H1 (cell line): Measurements from ENCODE around the gene BOK. TPM values are rescaled to one million over a fixed set of nuclear protein-coding genes. Genes with fewer than 3 reads are reported as not detected.

ENCODE experiments used
- CTCF ChIA-PET: fragments of 300-600 bp; sonication (Branson Sonifier 250); formaldehyde crosslinking; loops from one replicate; lab custom pipeline; 2021; ENCODE audit not compliant: partially characterized antibody; lab: Charles Lee
- POLR2A ChIA-PET: fragments of 300-600 bp; sonication (Branson Sonifier 250); formaldehyde crosslinking; loops from one replicate; lab custom pipeline; 2021; ENCODE audit warnings: inconsistent platforms; ENCODE audit not compliant: partially characterized antibody; lab: Charles Lee
- DNase-seq, 2 experiments: peaks; one replicate each; pipeline versions ENCODE4 v3.0.0 to v3.0.0-alpha.2; 2010 to 2022; ENCODE audit warnings: low spot score in 2 of 2, low read depth in 1 of 2, mixed read lengths in 1 of 2
- FAIRE-seq: peaks from 2 replicates; lab custom pipeline; 2011; peaks lifted over from hg19 to GRCh38; lab: Jason Lieb, UNC
- H2AFZ ChIP-seq: 2 replicates; pipeline ENCODE4 v1.8.1; 2012; ENCODE audit warnings: low read length, inconsistent platforms
- H2AK5ac ChIP-seq: 2 replicates; pipeline ENCODE4 v1.6.1; 2013; ENCODE audit warnings: low read depth, low read length
- H2BK120ac ChIP-seq: replicated peaks from 2 replicates; pipeline ENCODE3; 2013; ENCODE audit warnings: low read depth, low read length, inconsistent platforms
- H2BK12ac ChIP-seq: 2 replicates; pipeline ENCODE4 v1.6.1; 2013; ENCODE audit warnings: low read depth, low read length
- H2BK15ac ChIP-seq: 2 replicates; pipeline ENCODE4 v1.6.1; 2013; ENCODE audit warnings: low read length
- H2BK20ac ChIP-seq: 2 replicates; pipeline ENCODE4 v1.6.1; 2013; ENCODE audit warnings: low read length
- H2BK5ac ChIP-seq: 2 replicates; pipeline ENCODE4 v1.6.1; 2013; ENCODE audit warnings: low read depth, low read length
- H3K14ac ChIP-seq: 2 replicates; pipeline ENCODE4 v1.6.1; 2013; ENCODE audit warnings: inconsistent platforms; ENCODE audit not compliant: insufficient read length
- H3K18ac ChIP-seq: 2 replicates; pipeline ENCODE4 v1.6.1; 2013; ENCODE audit warnings: low read length; ENCODE audit errors: extremely low read depth
- H3K23ac ChIP-seq: 2 replicates; pipeline ENCODE4 v1.6.1; 2013; ENCODE audit warnings: inconsistent platforms; ENCODE audit not compliant: insufficient read length
- H3K23me2 ChIP-seq: 2 replicates; pipeline ENCODE4 v1.6.1; 2013; ENCODE audit warnings: low read depth, low read length
- H3K27ac ChIP-seq: 2 replicates; pipeline ENCODE4 v1.6.1; 2011; ENCODE audit warnings: low read depth, low read length, inconsistent platforms
- H3K27me3 ChIP-seq, 4 experiments: replicated peaks in 1 of 4; 1 replicate in 1 of 4; 2 replicates in 3 of 4; pipeline versions ENCODE4 v1.6.1 to v1.8.1; 2011 to 2013; ENCODE audit warnings: low read length in 3 of 4, mild to moderate bottlenecking in 3 of 4, inconsistent platforms in 2 of 4, mixed read lengths in 2 of 4, moderate library complexity in 1 of 4; ENCODE audit not compliant: control insufficient read depth in 3 of 4, insufficient read depth in 3 of 4; ENCODE audit errors: extremely low read depth in 1 of 4
- H3K36me3 ChIP-seq, 4 experiments: 2 replicates each; pipeline versions ENCODE4 v1.6.1 to v1.8.1; 2011 to 2013; ENCODE audit warnings: mild to moderate bottlenecking in 4 of 4, low read length in 3 of 4, moderate library complexity in 2 of 4, control low read depth in 1 of 4, inconsistent platforms in 1 of 4; ENCODE audit not compliant: insufficient read depth in 4 of 4, control insufficient read depth in 2 of 4
- H3K4ac ChIP-seq: replicated peaks from 2 replicates; pipeline ENCODE3; 2013; ENCODE audit warnings: low read length, low read depth, mixed read lengths, inconsistent platforms; ENCODE audit not compliant: insufficient read length
- H3K4me1 ChIP-seq, 4 experiments: replicated peaks in 1 of 4; 1 replicate in 1 of 4; 2 replicates in 3 of 4; pipeline versions ENCODE4 v1.6.1 to v1.8.1; 2011 to 2013; ENCODE audit warnings: low read length in 3 of 4, inconsistent platforms in 2 of 4, mixed read lengths in 1 of 4; ENCODE audit not compliant: insufficient read depth in 4 of 4, control insufficient read depth in 3 of 4
- H3K4me2 ChIP-seq, 2 experiments: 2 replicates each; pipeline versions ENCODE4 v1.6.1 to v1.8.1; 2011 to 2013; ENCODE audit warnings: low read depth in 2 of 2, low read length in 2 of 2, control low read depth in 1 of 2, inconsistent platforms in 1 of 2, mild to moderate bottlenecking in 1 of 2; ENCODE audit not compliant: insufficient read depth in 1 of 2
- H3K4me3 ChIP-seq, 4 experiments: fragments of 200-600, 300-600 bp in 1 of 4; sonication (generic), shearing (Covaris generic), sonication (Bioruptor Twin) in 1 of 4; 2 replicates each; pipeline versions ENCODE4 v1.5.1 to v1.8.1; 2011 to 2016; ENCODE audit warnings: low read length in 4 of 4, low read depth in 3 of 4, control low read depth in 2 of 4, inconsistent platforms in 2 of 4, mild to moderate bottlenecking in 2 of 4, mixed read lengths in 1 of 4, moderate library complexity in 1 of 4; ENCODE audit not compliant: insufficient read depth in 2 of 4; ENCODE audit errors: extremely low read depth in 1 of 4
- H3K56ac ChIP-seq: replicated peaks from 2 replicates; pipeline ENCODE3; 2013; ENCODE audit warnings: low read depth, mild to moderate bottlenecking, mixed read lengths, low read length, inconsistent platforms; ENCODE audit not compliant: insufficient read length
- H3K79me1 ChIP-seq: 2 replicates; pipeline ENCODE4 v1.6.1; 2013; ENCODE audit warnings: low read depth, low read length, control low read depth
- H3K79me2 ChIP-seq, 2 experiments: 2 replicates each; pipeline versions ENCODE4 v1.6.1 to v1.8.1; 2012 to 2013; ENCODE audit warnings: low read length in 2 of 2, mild to moderate bottlenecking in 2 of 2, inconsistent platforms in 1 of 2; ENCODE audit not compliant: insufficient read depth in 2 of 2, control insufficient read depth in 1 of 2
- H3K9ac ChIP-seq, 4 experiments: replicated peaks in 1 of 4; 1 replicate in 1 of 4; 2 replicates in 3 of 4; pipeline versions ENCODE4 v1.6.1 to v1.8.1; 2011 to 2013; ENCODE audit warnings: low read depth in 3 of 4, low read length in 3 of 4, control low read depth in 2 of 4, mild to moderate bottlenecking in 2 of 4, moderate library complexity in 2 of 4, inconsistent platforms in 1 of 4; ENCODE audit errors: extremely low read depth in 1 of 4
- H3K9me3 ChIP-seq, 2 experiments: 2 replicates each; pipeline versions ENCODE4 v1.6.1 to v1.8.1; 2012 to 2013; ENCODE audit warnings: mild to moderate bottlenecking in 2 of 2, moderate library complexity in 2 of 2, control low read depth in 1 of 2, inconsistent platforms in 1 of 2, low read depth in 1 of 2, low read length in 1 of 2, mixed read lengths in 1 of 2; ENCODE audit not compliant: insufficient read depth in 2 of 2
- H4K20me1 ChIP-seq, 2 experiments: replicated peaks in 1 of 2; 2 replicates each; pipeline versions ENCODE3 to v1.8.1; 2011 to 2013; ENCODE audit warnings: inconsistent platforms in 2 of 2, low read length in 2 of 2, mild to moderate bottlenecking in 1 of 2; ENCODE audit not compliant: insufficient read depth in 2 of 2, control insufficient read depth in 1 of 2
- H4K5ac ChIP-seq: 2 replicates; pipeline ENCODE4 v1.6.1; 2013; ENCODE audit warnings: low read length, low read depth, mixed read lengths, inconsistent platforms; ENCODE audit not compliant: insufficient read length
- H4K8ac ChIP-seq: 2 replicates; pipeline ENCODE4 v1.8.0; 2013; ENCODE audit warnings: mild to moderate bottlenecking, moderate library complexity, low read length, inconsistent platforms; ENCODE audit not compliant: insufficient read depth; ENCODE audit errors: extremely low read depth
- H4K91ac ChIP-seq: replicated peaks from 2 replicates; pipeline ENCODE3; 2013; ENCODE audit warnings: low read length, mixed read lengths, inconsistent platforms; ENCODE audit not compliant: insufficient read length
- CTBP2 ChIP-seq: IDR thresholded peaks from 2 replicates; pipeline ENCODE4 v1.7.0; 2011; ENCODE audit warnings: borderline replicate concordance, mild to moderate bottlenecking, moderate library complexity, mixed read lengths, low read length; ENCODE audit not compliant: insufficient read depth, insufficient read length
- GTF2F1 ChIP-seq: IDR thresholded peaks from 2 replicates; pipeline ENCODE4 v1.6.1; 2012; ENCODE audit warnings: low read depth, low read length, improper control_type of control experiment, borderline replicate concordance
- HDAC2 ChIP-seq, 2 experiments: fragments of 300-600 bp in 1 of 2; sonication (generic) in 1 of 2; IDR thresholded peaks; 2 replicates each; pipeline ENCODE4 v1.6.1; 2011 to 2012; ENCODE audit warnings: low read depth in 2 of 2, low read length in 2 of 2, mild to moderate bottlenecking in 2 of 2, moderate library complexity in 2 of 2, borderline replicate concordance in 1 of 2, inconsistent platforms in 1 of 2
- KDM4A ChIP-seq: IDR thresholded peaks from one replicate; pipeline ENCODE4 v1.7.1; 2012; ENCODE audit warnings: low read depth, mild to moderate bottlenecking, moderate library complexity, low read length, inconsistent platforms; ENCODE audit not compliant: severe bottlenecking
- NANOG ChIP-seq: IDR thresholded peaks from 2 replicates; pipeline ENCODE4 v1.6.1; 2011; ENCODE audit warnings: low read length, low read depth, mild to moderate bottlenecking, inconsistent platforms; ENCODE audit not compliant: insufficient read depth, poor library complexity, severe bottlenecking
- RBBP5 ChIP-seq: IDR thresholded peaks from 2 replicates; pipeline ENCODE4 v1.7.1; 2012; ENCODE audit warnings: low read depth, mild to moderate bottlenecking, inconsistent platforms, low read length, moderate library complexity, borderline replicate concordance
- RFX5 ChIP-seq: IDR thresholded peaks from 2 replicates; pipeline ENCODE4 v1.6.1; 2011; ENCODE audit warnings: low read depth, low read length, improper control_type of control experiment, borderline replicate concordance
- SIRT6 ChIP-seq: IDR thresholded peaks from one replicate; pipeline ENCODE4 v1.7.1; 2012; ENCODE audit warnings: low read length, inconsistent platforms
- SP2 ChIP-seq: IDR thresholded peaks from 2 replicates; pipeline ENCODE4 v1.6.1; 2012; ENCODE audit warnings: mild to moderate bottlenecking, low read length, inconsistent platforms
- TAF1 ChIP-seq: IDR thresholded peaks from 2 replicates; pipeline ENCODE4 v1.6.1; 2011; ENCODE audit warnings: mild to moderate bottlenecking, low read depth, low read length
- TBP ChIP-seq: IDR thresholded peaks from 2 replicates; pipeline ENCODE4 v1.6.1; 2011; ENCODE audit warnings: low read depth, low read length, improper control_type of control experiment
- WGBS, 2 experiments: shearing (Covaris generic) in 1 of 2; methylation state at CpG; one replicate each; pipeline versions ENCODE4 v1.1.6 to v1.1.7; 2013 to 2015; ENCODE audit warnings: low lambda C conversion rate in 2 of 2, mixed read lengths in 2 of 2, inconsistent platforms in 1 of 2, low coverage in 1 of 2, missing lambda C conversion rate in 1 of 2; ENCODE audit not compliant: insufficient replicate concordance in 2 of 2, insufficient coverage in 1 of 2, insufficient read length in 1 of 2; ENCODE audit errors: extremely low coverage in 1 of 2, missing lambda C conversion rate in 1 of 2; 5-methylcytosine and 5-hydroxymethylcytosine counted together
- polyA plus RNA-seq, 7 experiments: library from polyadenylated mRNA; depleted of rRNA in 3 of 7; stranded (reverse) in 5 of 7; unstranded in 2 of 7; fragments of >200 nt in 5 of 7; fragments of 200-250 nt in 2 of 7; gene quantifications; 1 replicate in 5 of 7; 2 replicates in 1 of 7; 4 replicates in 1 of 7; pipeline versions ENCODE4 v1.2.1 to v1.2.3, GENCODE V29; 2011 to 2013; ENCODE audit warnings: missing spikeins in 2 of 7, mixed read lengths in 2 of 7
- total RNA-seq: library from RNA; stranded (reverse); fragmentation: NEBNext Ultra II Directional; extraction: Animal tissue kit (Norgen Biotek cat#: 25700); gene quantifications from 2 replicates; pipeline ENCODE4 v1.2.1, GENCODE V29; 2021

BOK gene
- total and polyA plus RNA-seq, 2 of the 8 experiments (the other 6 are each of a cell fraction or from before 2014, with no cell fraction given) = 33.7 to 37.6 TPM

DNA sequence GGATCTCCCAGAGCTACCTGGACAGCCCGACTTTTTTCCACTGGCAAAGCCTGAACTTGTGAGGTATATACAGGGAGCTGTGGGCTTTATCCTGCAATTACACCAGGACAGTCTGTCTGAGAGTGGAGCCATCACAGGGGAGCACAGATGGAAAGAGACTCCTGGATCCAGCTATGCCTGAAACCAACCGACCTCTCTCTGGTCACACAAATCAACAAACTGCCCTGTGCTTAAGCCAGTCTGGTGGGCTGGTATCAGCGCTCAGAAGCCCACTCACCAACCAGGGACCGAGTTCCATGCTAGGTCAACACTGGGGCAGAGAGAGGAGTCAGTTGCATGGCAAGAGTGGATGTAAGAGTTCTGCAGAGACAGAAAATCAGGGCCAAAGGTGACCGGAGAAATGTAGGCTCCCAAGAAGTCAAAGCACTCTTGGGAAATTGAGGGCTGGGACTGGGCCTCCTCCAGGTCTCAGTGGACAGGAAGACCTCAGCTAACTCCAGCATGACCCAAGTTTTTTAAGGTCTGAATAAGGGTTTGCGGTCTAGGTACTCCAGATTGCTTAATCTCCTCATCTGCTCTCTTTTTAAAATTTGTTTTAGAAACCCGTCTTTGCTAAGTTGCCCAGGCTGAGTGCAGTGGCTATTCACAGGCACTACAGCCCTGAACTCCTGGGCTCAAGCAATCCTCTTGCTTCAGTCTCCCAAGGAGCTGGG, 3.8 kb upstream of the BOK start:
- H3K4ac ChIP-seq = peak overlapping the region; percentile 5
- H2BK20ac ChIP-seq = peak overlapping the region; percentile 61; the same call in 1 of the 2 replicates
- H4K91ac ChIP-seq = peak overlapping the region; percentile 66
- ChIA-PET POLR2A (interaction anchor here (0.8 to 0.9 kb wide), 2 partner anchors 42 to 289 kb away, joined by 3 read pairs; no protein-coding TSS in a partner anchor), CTCF (interaction anchor here (0.8 to 2.2 kb wide), 5 partner anchors 9 to 36 kb away, joined by 3 to 9 read pairs (median 3); no protein-coding TSS in a partner anchor)
- no peaks in the 10 kb centered on the region for H3K36me3 ChIP-seq
- H3K9ac ChIP-seq = no peak overlapping the region
- no peak overlapping the region for H2AK5ac ChIP-seq
- H3K27me3 ChIP-seq = peaks cover 0 to 2% (median 0%) of the 10 kb centered on the region in 4 experiments; a peak in 2 of 7 replicates
- H3K4me2 ChIP-seq = no peak overlapping the region
- no peak overlapping the region for H3K4me3 ChIP-seq
- peaks cover 0 to 5% (median under 1%) of the 10 kb centered on the region in 4 experiments; a peak in 3 of 7 replicates for H3K4me1 ChIP-seq
- peak overlapping the region; percentile 21 for H2BK120ac ChIP-seq
- 0 out of 4 replicates have a peak, but pooled peaks cover 0 to 4% of the 10 kb centered on the region in 2 experiments for H3K9me3 ChIP-seq
- no peaks in the 10 kb centered on the region for H4K20me1 ChIP-seq
- H4K5ac ChIP-seq = no peak overlapping the region
- H2AFZ ChIP-seq = no peak overlapping the region
- no peak overlapping the region for H4K8ac ChIP-seq
- no peaks in the 10 kb centered on the region for H3K79me2 ChIP-seq
- H3K27ac ChIP-seq = no peak overlapping the region
- H3K56ac ChIP-seq = no peak overlapping the region
- H3K14ac ChIP-seq = no peak overlapping the region
- FAIRE-seq (no peak), DNase-seq (no peak)
- peaks cover 7% of the 10 kb centered on the region; the same call in 1 of the 2 replicates for H3K23me2 ChIP-seq
- WGBS, 2 experiments = 88% methylated on average over 7 of the region's 7 CpGs; no CpG with 5 or more reads in 1 of the 2 experiments
- H2BK15ac ChIP-seq = no peak overlapping the region
- no peak overlapping the region; the same call in 1 of the 2 replicates for H3K18ac ChIP-seq
- no peak overlapping the region for H3K23ac ChIP-seq
- no peak overlapping the region; the same call in 1 of the 2 replicates for H2BK5ac ChIP-seq
- no peaks in the 10 kb centered on the region for H3K79me1 ChIP-seq
- peak overlapping the region; percentile 62; the same call in 1 of the 2 replicates for H2BK12ac ChIP-seq
- TF ChIP-seq HDAC2 (IDR thresholded peaks at IDR 0.05; ENCODE audit: borderline replicate concordance in 1 of 2, low read depth in 2 of 2, low read length in 2 of 2) (no peak), SIRT6 (no peak), SP2 (no peak), TBP (no peak), NANOG (no peak), RBBP5 (no peak), RFX5 (no peak), KDM4A (no peak), CTBP2 (no peak), TAF1 (no peak), GTF2F1 (no peak)
